AG20443 (cell line): ENCODE results near the gene APLP1.

Source experiments
- DNase-seq: peaks from one replicate; pipeline ENCODE4 v3.0.0; 2012; ENCODE audit warnings: low spot score, mixed read lengths

The APLP1 gene

GRCh38 chr19:35852029-35852780, 16.2 kb upstream of the APLP1 start, which contains the start of gene NPHS1:
TSS of gene NPHS1 (minus strand) at chr19:35852504. CDS start at chr19:35851837, 667 bp downstream.
- no peak for DNase-seq

DNA sequence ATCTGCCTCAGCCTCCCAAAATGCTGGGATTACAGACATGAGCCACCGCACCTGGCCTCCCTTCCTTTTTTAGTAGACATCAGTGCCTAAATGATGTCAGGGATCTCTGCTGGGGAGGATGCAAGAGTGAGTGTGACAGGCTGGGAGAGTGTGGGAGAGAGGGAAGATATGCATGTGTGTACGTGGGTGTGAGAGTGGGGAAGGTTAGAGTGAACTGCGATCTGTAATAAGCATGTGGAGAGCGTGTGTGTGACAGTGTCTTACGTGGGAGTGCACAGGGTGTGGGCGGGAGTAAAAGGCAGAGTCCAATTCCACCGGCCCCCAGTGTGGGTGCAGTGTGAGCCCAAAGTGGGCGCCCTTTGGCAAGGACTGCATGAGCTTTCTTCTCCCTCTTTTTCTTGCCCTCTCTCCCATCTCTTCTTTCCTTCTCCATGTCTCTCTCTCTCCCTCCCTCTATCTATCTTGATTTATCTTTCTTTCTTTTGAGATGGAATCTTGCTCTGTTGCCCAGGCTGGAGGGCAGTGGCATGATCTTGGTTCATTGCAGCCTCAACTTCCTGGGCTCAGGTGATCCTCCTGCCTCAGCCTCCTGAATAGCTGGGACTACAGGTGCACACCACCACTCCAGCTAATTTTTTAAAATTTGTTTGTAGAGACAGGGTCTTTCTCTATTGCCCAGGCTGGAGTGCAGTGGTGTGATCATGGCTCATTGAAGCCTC, 15.2 kb upstream of the APLP1 start:
- DNase-seq, result no peak

DNA sequence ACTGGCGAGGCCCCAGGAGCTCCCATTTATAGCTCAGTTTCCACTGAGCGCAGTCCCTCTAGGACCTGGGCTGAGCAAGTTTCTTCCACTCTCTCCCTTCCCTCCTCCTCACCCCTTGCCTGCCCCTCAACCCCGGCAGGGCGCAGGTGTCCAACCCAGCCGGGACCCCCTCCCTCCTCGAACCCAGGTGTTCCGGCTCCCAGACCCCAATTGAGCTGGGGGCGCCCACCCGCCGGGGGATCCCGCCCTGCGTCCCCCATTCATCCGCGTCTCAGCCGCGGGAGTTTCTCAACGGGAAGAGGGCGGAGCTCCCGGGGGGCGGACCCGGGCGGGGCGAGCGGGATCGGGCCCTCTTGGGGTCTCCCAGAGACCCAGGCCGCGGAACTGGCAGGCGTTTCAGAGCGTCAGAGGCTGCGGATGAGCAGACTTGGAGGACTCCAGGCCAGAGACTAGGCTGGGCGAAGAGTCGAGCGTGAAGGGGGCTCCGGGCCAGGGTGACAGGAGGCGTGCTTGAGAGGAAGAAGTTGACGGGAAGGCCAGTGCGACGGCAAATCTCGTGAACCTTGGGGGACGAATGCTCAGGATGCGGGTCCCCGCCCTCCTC, 11.7 kb upstream of the APLP1 start, which contains the start of gene KIRREL2:
Gene KIRREL2, plus strand, starts transcription at position 366 of the 604 bp plus-strand sequence. Its CDS starts 209 bp downstream, at position 575.
- peak; percentile 56 for DNase-seq

DNA sequence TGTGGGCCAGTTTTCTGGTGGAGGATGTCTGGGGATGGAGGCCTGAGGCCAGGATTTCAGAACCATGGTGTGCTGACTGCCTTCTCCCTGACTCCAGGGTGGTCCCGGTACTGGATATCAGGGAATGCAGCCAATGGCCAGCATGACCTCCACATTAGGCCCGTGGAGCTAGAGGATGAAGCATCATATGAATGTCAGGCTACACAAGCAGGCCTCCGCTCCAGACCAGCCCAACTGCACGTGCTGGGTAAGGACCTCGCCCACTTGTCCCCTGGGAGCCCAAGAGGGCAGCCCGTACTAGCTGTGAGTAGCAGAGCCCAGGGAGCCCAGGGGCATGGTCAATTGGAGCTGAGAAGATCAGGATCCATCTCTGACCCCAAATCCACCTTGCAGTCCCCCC, 10.1 kb upstream of the APLP1 start:
- DNase-seq, result no peak

GRCh38 chr19:35859414-35859813, 9.0 kb upstream of the APLP1 start:
- no peak for DNase-seq

DNA sequence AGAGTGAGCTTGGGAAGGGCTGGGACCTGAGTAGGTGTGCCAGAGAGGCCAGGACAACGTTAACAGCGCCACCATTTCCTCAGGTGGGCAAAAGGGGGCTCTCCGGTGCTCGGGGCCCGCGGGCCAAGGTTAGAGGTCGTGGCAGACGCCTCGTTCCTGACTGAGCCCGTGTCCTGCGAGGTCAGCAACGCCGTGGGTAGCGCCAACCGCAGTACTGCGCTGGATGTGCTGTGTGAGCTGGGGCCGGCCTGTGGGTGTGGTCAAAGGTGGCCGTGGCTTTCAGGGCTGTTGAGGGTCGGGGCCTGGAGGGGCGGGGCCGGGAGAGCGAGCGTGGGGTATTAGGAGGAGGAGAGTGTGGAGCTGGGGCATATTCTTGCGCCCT, 7.9 kb upstream of the APLP1 start:
- DNase-seq, result no peak

DNA sequence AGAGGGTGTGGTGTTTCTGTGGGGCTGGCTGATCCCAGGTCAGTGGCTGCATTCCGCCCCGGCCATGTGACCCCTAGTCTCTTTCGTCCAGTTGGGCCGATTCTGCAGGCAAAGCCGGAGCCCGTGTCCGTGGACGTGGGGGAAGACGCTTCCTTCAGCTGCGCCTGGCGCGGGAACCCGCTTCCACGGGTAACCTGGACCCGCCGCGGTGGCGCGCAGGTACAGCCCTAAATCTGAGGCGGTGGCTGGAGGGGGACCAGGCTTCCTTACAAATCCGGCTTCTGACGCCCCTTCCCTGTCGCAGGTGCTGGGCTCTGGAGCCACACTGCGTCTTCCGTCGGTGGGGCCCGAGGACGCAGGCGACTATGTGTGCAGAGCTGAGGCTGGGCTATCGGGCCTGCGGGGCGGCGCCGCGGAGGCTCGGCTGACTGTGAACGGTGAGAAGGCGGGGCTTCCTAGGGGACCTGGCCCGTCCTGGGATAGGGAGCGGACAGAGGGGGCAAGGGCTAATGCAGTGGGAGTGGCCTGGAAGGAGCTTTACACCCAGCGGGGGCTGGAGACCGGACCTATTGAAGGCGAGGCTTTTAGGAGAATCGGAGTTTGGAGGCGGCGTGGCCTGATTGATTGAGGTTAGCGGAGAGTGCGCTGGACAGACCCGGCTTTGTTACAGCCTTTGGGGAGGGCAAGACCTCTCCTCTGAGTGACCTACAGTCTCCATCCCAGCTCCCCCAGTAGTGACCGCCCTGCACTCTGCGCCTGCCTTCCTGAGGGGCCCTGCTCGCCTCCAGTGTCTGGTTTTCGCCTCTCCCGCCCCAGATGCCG, 7.3 kb upstream of the APLP1 start:
- DNase-seq, result no peak

GRCh38 chr19:35861640-35862160, 6.7 kb upstream of the APLP1 start:
- DNase-seq, result no peak

GRCh38 chr19:35862528-35862927, 5.8 kb upstream of the APLP1 start:
- DNase-seq, result no peak

- DNase-seq, result no peak
These were observed 5.4 kb upstream of the APLP1 start for GRCh38 chr19:35863018-35863417.

DNA sequence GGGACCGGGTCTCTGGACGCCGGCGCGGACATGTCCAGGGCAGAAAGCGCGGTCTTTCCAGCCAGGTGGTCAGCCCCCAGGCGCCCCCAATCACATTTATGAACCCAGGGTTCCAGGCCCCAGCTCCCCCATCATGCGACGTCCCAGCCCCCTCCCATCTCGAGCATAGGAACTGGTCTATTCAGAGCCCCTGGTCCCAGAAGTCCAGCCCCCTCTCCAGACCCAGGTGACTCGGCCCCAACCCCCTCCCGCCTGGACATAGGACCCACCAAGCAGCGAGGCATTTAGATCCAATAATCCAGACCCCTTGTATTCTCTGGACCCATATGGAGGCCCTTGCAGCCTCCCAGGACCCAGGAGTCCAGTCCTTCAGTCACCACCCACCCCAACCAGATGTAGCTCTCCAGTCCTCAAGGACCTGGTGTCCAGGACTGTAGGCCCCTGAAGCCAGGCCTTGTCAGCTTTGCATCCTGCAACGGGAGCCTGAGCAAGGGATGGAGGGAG, 501 bp downstream of the APLP1 start:
- DNase-seq, result no peak

GRCh38 chr19:35869327-35870123, 1.2 kb downstream of the APLP1 start:
- DNase-seq, result peak; percentile 75

DNA sequence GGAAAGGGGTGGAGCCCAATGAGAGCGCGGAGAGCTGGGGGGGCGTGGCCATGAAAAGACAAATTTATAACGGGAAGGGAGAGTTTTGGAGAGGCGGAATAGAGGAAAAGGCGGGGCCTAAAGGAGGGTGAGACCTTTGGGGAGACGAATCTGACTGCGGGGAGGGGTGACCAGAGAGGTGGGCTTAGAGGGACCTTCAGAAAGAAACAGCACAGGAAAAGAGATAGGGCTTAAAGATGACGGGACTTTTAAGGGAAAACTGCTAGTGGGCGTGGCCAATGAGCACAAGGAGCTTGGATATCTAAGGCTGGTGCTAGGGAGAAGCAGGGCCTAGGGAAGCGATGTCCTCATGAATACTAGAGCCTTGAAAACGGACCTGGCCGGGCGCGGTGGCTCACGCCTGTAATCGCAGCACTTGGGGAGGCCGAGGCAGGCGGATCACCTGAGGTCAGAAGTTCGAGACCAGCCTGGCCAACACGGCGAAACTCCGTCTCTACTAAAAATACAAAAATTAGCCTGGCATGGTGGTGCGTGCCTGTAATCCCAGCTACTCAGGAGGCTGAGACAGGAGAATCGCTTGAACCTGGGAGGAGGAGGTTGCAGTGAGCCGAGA, 1.9 kb downstream of the APLP1 start:
- DNase-seq, result peak; percentile 37

- no peak for DNase-seq
These were observed 2.4 kb downstream of the APLP1 start for GRCh38 chr19:35870798-35871197.

DNA sequence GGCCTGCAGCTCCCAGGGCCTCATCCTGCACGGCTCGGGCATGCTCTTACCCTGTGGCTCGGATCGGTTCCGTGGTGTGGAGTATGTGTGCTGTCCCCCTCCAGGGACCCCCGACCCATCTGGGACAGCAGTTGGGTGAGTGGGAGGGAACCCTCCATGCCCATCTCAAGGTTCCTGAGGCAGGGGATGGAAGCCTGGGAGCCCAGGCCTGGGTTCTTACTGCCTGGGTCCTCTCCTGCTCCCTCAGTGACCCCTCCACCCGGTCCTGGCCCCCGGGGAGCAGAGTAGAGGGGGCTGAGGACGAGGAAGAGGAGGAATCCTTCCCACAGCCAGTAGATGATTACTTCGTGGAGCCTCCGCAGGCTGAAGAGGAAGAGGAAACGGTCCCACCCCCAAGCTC, 3.2 kb downstream of the APLP1 start:
- no peak for DNase-seq

- no peak for DNase-seq
These were observed 3.8 kb downstream of the APLP1 start for GRCh38 chr19:35872180-35872579.

- no peak for DNase-seq
These were observed 6.1 kb downstream of the APLP1 start for GRCh38 chr19:35874392-35874930.

GRCh38 chr19:35879068-35879467, 10.7 kb downstream of the APLP1 start:
- DNase-seq, result no peak

DNA sequence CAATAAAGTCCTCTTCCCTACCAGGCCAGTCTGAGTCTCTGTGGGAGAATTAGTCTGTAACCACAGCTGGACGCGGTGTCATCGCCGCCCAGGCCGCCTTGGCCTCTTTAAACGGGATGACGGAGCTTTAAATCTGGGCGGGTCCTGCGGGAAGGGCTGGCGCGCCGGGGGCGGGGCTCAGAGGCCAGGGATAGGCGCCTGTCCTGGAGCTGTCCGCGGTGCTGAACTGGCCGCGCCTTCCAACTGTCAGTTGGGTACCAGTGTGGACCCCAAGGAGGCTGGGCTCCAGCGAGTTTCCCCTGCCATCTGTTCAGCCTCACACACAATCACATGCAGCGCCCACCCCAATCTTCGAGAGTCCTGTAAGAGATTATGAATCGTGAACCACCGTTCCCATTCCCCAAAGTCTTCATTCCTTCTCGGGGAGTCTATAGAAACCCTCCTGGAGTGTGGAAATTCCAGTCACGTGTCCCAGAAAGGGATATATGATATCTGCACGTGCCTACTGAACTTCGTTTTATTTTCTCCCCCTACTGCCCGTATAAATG, 11.5 kb downstream of the APLP1 start:
- DNase-seq, result peak; percentile 97
